HepG2 (cell line): ENCODE data around the gene MYO7A. TPM values are rescaled to one million over a fixed set of nuclear protein-coding genes. Genes with fewer than 3 reads are reported as not detected.

Experiments used
- EP300 ChIP-seq, 3 experiments: sonication (generic) in 1 of 3; formaldehyde crosslinking in 1 of 3; IDR thresholded peaks; 2 replicates each; pipeline versions ENCODE4 v1.5.1 to v1.6.1; 2011 to 2020; ENCODE audit warnings: low read depth in 2 of 3, low read length in 2 of 3, borderline replicate concordance in 1 of 3, improper control_type of control experiment in 1 of 3, mild to moderate bottlenecking in 1 of 3, missing genetic modification reagents in 1 of 3, moderate library complexity in 1 of 3
- GATA4 ChIP-seq: sonication (generic); IDR thresholded peaks from 2 replicates; pipeline ENCODE4 v1.6.1; 2016; ENCODE audit warnings: antibody characterized with exemption, low read depth, borderline replicate concordance
- HMGA1 ChIP-seq: sonication (generic); formaldehyde crosslinking; conservative IDR thresholded peaks from 2 replicates; pipeline ENCODE4 v1.4.0; 2020; ENCODE audit warnings: missing genetic modification reagents
- HNRNPL ChIP-seq: fragments of 200-400 bp; formaldehyde crosslinking; IDR thresholded peaks from 2 replicates; pipeline ENCODE4 v1.6.1; 2017; ENCODE audit warnings: mild to moderate bottlenecking, low read depth, low read length
- ISL2 ChIP-seq: sonication (generic); formaldehyde crosslinking; IDR thresholded peaks from 2 replicates; pipeline ENCODE4 v1.5.0; 2020; ENCODE audit warnings: missing genetic modification reagents
- LCORL ChIP-seq, 2 experiments: fragments of 450-650 bp in 1 of 2; sonication (generic) in 1 of 2; formaldehyde crosslinking in 1 of 2; IDR thresholded peaks; 2 replicates each; pipeline versions ENCODE4 v1.5.0 to v1.6.1; 2017 to 2020; ENCODE audit warnings: antibody characterized with exemption in 1 of 2, missing genetic modification reagents in 1 of 2
- MXI1 ChIP-seq: IDR thresholded peaks from 3 replicates; pipeline ENCODE4 v1.6.1; 2012; ENCODE audit warnings: low read depth, low read length, inconsistent platforms, borderline replicate concordance
- NKX3-1 ChIP-seq: sonication (generic); formaldehyde crosslinking; IDR thresholded peaks from 2 replicates; pipeline ENCODE4 v1.5.0; 2020; ENCODE audit warnings: missing genetic modification reagents
- PCBP2 ChIP-seq: fragments of 200-400 bp; formaldehyde crosslinking; optimal IDR thresholded peaks from 2 replicates; pipeline ENCODE3; 2018; ENCODE audit warnings: low read length, low read depth; ENCODE audit not compliant: poor library complexity, severe bottlenecking
- RFXAP ChIP-seq: sonication (generic); formaldehyde crosslinking; IDR thresholded peaks from 2 replicates; pipeline ENCODE4 v1.4.0; 2020; ENCODE audit warnings: missing genetic modification reagents, borderline replicate concordance
- SAP130 ChIP-seq: IDR thresholded peaks from 2 replicates; pipeline ENCODE4 v1.6.1; 2016; ENCODE audit warnings: low read depth
- ZFP1 ChIP-seq: IDR thresholded peaks from 2 replicates; pipeline ENCODE4 v1.6.1; 2016
- ZFX ChIP-seq: sonication (generic); formaldehyde crosslinking; IDR thresholded peaks from 2 replicates; pipeline ENCODE4 v1.4.0; 2020; ENCODE audit warnings: mild to moderate bottlenecking, low read depth, missing genetic modification reagents, moderate library complexity
- ZMYM4 ChIP-seq: sonication (generic); formaldehyde crosslinking; IDR thresholded peaks from 2 replicates; pipeline ENCODE4 v1.8.1; 2023; ENCODE audit warnings: mild to moderate bottlenecking, missing genetic modification reagents
- ZNF205 ChIP-seq: IDR thresholded peaks from 2 replicates; pipeline ENCODE4 v1.6.1; 2018; ENCODE audit warnings: missing biosample characterization, missing genetic modification reagents
- ZNF263 ChIP-seq: sonication (generic); formaldehyde crosslinking; IDR thresholded peaks from 2 replicates; pipeline ENCODE4 v1.4.0; 2020; ENCODE audit warnings: missing genetic modification reagents
- ZNF331 ChIP-seq: sonication (generic); formaldehyde crosslinking; IDR thresholded peaks from 2 replicates; pipeline ENCODE4 v1.4.0; 2020; ENCODE audit warnings: missing genetic modification reagents
- ZNF441 ChIP-seq: sonication (generic); formaldehyde crosslinking; IDR thresholded peaks from 2 replicates; pipeline ENCODE4 v1.7.0; 2021; ENCODE audit warnings: missing genetic modification reagents, borderline replicate concordance
- ZNF563 ChIP-seq: sonication (generic); formaldehyde crosslinking; IDR thresholded peaks from 2 replicates; pipeline ENCODE4 v1.8.0; 2022; ENCODE audit warnings: mild to moderate bottlenecking, moderate library complexity, missing genetic modification reagents
- ZNF598 ChIP-seq: sonication (generic); formaldehyde crosslinking; IDR thresholded peaks from 2 replicates; pipeline ENCODE4 v1.5.1; 2020; ENCODE audit warnings: mild to moderate bottlenecking, missing genetic modification reagents, borderline replicate concordance
- ZNF670 ChIP-seq: sonication (generic); formaldehyde crosslinking; IDR thresholded peaks from 2 replicates; pipeline ENCODE4 v1.8.0; 2022; ENCODE audit warnings: mild to moderate bottlenecking, missing genetic modification reagents, borderline replicate concordance
- ZNF772 ChIP-seq: sonication (generic); formaldehyde crosslinking; IDR thresholded peaks from 2 replicates; pipeline ENCODE4 v1.5.0; 2020; ENCODE audit warnings: mild to moderate bottlenecking, missing genetic modification reagents
- ZSCAN21 ChIP-seq: sonication (generic); formaldehyde crosslinking; IDR thresholded peaks from 2 replicates; pipeline ENCODE4 v1.8.0; 2022; ENCODE audit warnings: mild to moderate bottlenecking, missing genetic modification reagents, moderate library complexity, borderline replicate concordance
- polyA plus RNA-seq, 8 experiments: library from polyadenylated mRNA; depleted of rRNA in 3 of 8; stranded (reverse) in 7 of 8; unstranded in 1 of 8; fragments of >200 nt; fragmentation: Illumina TruSeq in 4 of 8; extraction: Trizol in 4 of 8; gene quantifications; 2 replicates each; pipeline versions ENCODE4 v1.2.1 to v1.2.3, GENCODE V29; 2011 to 2016; ENCODE audit warnings: low read depth in 4 of 8, missing spikeins in 1 of 8, mixed read lengths in 1 of 8; ENCODE audit not compliant: insufficient read depth in 1 of 8
- total RNA-seq, 5 experiments: library from RNA; depleted of rRNA; stranded (reverse); fragments of >200 nt; fragmentation: Illumina TruSeq; extraction: Trizol; gene quantifications; 2 replicates each; pipeline ENCODE4 v1.2.3, GENCODE V29; 2016; ENCODE audit warnings: low read depth in 1 of 5
- TF ChIP-seq, protein P1 (sequence below): sonication (generic); formaldehyde crosslinking; IDR thresholded peaks from 2 replicates; pipeline ENCODE4 v1.5.1; 2020; ENCODE audit warnings: missing genetic modification reagents, mild to moderate bottlenecking, borderline replicate concordance
- TF ChIP-seq, protein P2 (sequence below): sonication (generic); IDR thresholded peaks from 2 replicates; pipeline ENCODE4 v1.6.1; 2016; ENCODE audit warnings: low read depth, borderline replicate concordance

The MYO7A gene
- total and polyA plus RNA-seq, 2 of the 13 experiments (the other 11 are each of a cell fraction or from before 2014, with no cell fraction given): 7.5 to 10.0 TPM

DNA sequence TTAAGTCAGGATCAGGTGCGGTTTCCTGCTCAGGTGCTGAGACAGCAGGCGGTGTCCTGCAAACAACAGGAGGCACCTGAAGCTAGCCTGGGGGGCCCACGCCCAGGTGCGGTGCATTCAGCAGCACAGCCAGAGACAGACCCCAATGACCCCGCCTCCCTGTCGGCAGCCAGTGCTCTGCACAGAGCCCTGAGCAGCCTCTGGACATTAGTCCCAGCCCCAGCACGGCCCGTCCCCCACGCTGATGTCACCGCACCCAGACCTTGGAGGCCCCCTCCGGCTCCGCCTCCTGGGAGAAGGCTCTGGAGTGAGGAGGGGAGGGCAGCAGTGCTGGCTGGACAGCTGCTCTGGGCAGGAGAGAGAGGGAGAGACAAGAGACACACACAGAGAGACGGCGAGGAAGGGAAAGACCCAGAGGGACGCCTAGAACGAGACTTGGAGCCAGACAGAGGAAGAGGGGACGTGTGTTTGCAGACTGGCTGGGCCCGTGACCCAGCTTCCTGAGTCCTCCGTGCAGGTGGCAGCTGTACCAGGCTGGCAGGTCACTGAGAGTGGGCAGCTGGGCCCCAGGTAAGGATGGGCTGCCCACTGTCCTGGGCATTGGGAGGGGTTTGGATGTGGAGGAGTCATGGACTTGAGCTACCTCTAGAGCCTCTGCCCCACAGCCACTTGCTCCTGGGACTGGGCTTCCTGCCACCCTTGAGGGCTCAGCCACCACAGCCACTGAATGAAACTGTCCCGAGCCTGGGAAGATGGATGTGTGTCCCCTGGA is at the start of gene MYO7A (continued):
- TF ChIP-seq ZNF331 (CRISPR knock-in tag): peak; percentile 85
- no peak for TF ChIP-seq HMGA1 (CRISPR knock-in tag)
- TF ChIP-seq LCORL (IDR thresholded peaks at IDR 0.05): no peak
- TF ChIP-seq LCORL (CRISPR knock-in tag; IDR thresholded peaks at IDR 0.05): peak; percentile 89
- TF ChIP-seq ZNF263 (CRISPR knock-in tag): 0 out of 2 replicates have a peak, but pooled peaks have one; percentile 4
- 0 out of 2 replicates have a peak, but pooled peaks have one; percentile 16 for TF ChIP-seq ZNF205 (CRISPR knock-in tag)
- TF ChIP-seq, protein P1, sequence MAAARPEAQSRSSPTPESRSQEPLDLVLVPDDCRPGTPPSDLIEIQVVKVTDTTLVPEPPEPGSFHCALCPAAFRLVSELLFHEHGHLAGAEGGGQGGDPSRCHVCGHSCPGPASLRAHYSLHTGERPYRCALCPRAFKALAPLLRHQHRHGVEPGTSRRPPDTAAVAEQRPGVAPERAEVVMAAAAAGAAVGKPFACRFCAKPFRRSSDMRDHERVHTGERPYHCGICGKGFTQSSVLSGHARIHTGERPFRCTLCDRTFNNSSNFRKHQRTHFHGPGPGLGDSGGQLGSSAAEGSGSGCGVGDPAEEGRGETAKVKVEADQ (CRISPR knock-in tag): peak; percentile 66
- peak; percentile 58; the same call in 1 of the 2 replicates for TF ChIP-seq ZMYM4
- TF ChIP-seq GATA4: 0 out of 2 replicates have a peak, but pooled peaks have one; percentile 18
- TF ChIP-seq RFXAP (CRISPR knock-in tag): no peak
- no peak for TF ChIP-seq NKX3-1 (CRISPR knock-in tag)
- TF ChIP-seq SAP130 (CRISPR knock-in tag): peak; percentile 91
- peak; percentile 90; the same call in 1 of the 2 replicates for TF ChIP-seq ZNF598
- peak; percentile 36 for TF ChIP-seq ZFX (CRISPR knock-in tag)
- TF ChIP-seq, protein P2, sequence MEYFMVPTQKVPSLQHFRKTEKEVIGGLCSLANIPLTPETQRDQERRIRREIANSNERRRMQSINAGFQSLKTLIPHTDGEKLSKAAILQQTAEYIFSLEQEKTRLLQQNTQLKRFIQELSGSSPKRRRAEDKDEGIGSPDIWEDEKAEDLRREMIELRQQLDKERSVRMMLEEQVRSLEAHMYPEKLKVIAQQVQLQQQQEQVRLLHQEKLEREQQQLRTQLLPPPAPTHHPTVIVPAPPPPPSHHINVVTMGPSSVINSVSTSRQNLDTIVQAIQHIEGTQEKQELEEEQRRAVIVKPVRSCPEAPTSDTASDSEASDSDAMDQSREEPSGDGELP: peak; percentile 82; the same call in 1 of the 2 replicates
- peak in 1 of 2 experiments; percentile 52; a peak in 2 of 4 replicates for TF ChIP-seq EP300 (IDR thresholded peaks at IDR 0.05; ENCODE audit: low read depth in 2 of 2, low read length in 2 of 2)
- TF ChIP-seq EP300 (CRISPR knock-in tag; IDR thresholded peaks at IDR 0.05; ENCODE audit: borderline replicate concordance): no peak; the same call in 1 of the 2 replicates
- peak; percentile 81; the same call in 1 of the 2 replicates for TF ChIP-seq ZNF441 (CRISPR knock-in tag)
- peak; percentile 46; the same call in 1 of the 2 replicates for TF ChIP-seq ZSCAN21 (CRISPR knock-in tag)
- TF ChIP-seq MXI1: 0 out of 3 replicates have a peak, but pooled peaks have one; percentile 26
- no peak for TF ChIP-seq ZFP1
- TF ChIP-seq ZNF563 (CRISPR knock-in tag): 0 out of 2 replicates have a peak, but pooled peaks have one; percentile 60
- TF ChIP-seq PCBP2: no peak
- peak; percentile 92 for TF ChIP-seq HNRNPL
- 0 out of 2 replicates have a peak, but pooled peaks have one; percentile 38 for TF ChIP-seq ISL2 (CRISPR knock-in tag)
- 0 out of 2 replicates have a peak, but pooled peaks have one; percentile 48 for TF ChIP-seq ZNF670 (CRISPR knock-in tag)
- peak; percentile 90 for TF ChIP-seq ZNF772
